NCI-H2196 (cell line): ENCODE measurements around the gene TNRC6B.

ENCODE experiments used
- DNase-seq: peaks from one replicate; lab custom pipeline; 2025; ENCODE audit not compliant: unreplicated experiment; lab: John Stamatoyannopoulos, UW

The TNRC6B gene

DNA sequence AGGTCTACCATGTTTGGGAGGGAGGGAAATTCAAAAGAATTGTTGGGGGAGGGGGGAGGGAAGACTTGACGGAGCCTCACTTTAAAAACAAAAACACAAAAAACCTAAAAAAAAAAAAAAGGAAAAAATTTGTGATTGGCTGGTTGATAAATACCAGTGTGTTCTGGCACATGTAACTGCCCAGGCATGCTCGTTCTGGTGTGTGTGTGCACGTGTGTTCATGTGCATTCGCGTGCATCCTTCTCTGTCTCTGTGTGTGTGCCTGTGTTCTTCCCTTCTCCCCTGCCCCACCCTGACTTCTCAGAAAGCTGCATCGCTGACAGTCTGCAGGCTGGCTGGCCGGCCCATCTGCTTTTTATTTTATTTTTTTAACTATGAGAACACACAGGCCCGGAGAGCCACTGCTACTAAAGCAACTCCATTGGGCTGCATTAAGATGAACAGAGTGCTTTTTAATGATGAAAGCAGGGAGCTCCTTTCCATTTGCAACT lies 146.0 kb downstream of the TNRC6B start:
- DNase-seq = no peak

GRCh38 chr22:40324468-40325305 lies 147.0 kb downstream of the TNRC6B start:
- no peak for DNase-seq

DNA sequence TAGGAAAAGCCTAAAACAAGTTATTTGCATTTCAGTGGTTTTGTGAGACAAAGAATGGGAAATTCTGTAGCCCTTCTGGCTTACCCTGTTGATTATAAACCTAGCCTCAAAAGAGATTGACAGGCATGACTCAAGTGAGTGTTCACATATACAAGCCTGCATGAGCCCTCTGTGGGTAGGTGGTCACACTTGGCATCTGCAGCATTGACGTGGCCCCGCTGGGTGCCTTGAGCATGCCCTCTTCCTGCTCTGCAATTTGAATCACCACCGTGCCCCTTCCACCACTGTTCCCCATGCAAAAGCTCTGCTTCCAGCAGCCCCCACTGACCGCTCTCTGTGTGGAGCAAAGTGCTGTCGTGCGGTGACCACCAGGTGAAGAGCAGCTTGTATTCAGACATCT lies 147.6 kb downstream of the TNRC6B start:
- DNase-seq = no peak

DNA sequence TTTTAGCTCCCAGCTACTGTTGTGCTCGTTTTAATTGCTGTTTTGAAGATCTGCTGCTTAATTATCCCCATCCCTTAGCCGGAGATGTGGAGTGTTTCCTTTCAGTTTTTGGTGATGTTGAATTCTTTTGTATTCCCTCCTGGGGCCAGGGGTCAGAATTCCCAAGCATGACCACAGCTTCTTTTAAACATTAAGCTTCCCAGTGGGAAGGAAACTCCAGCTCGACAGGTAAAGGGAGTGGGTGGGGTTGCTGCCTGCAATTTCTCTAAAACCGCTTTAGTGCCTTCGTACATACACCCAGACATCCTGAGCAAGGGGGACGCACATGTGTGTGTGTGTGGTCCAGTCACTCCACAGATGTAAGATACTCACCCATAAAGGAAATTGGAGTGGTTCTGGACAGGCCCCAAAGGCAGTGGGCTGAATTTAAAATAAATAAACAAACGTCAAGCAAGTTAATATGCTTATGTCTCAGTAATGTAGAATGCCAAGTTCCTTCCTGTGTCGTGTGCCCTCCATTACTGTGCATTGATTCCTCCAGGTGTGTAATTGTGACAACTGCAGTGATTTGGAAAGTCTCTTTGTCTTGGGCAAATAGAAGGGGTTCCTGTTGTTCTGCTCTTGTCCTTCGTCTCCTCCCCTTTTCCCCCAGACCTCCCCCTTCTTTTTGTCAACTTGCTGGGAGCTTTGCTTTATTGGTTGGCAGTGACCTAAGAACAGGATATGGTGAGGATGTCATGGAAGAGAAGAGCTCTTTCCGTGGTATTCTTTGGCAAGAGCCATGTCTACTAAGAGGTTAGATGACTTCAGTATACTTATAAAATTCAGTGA lies 149.4 kb downstream of the TNRC6B start:
- peak; percentile 61 for DNase-seq

DNA sequence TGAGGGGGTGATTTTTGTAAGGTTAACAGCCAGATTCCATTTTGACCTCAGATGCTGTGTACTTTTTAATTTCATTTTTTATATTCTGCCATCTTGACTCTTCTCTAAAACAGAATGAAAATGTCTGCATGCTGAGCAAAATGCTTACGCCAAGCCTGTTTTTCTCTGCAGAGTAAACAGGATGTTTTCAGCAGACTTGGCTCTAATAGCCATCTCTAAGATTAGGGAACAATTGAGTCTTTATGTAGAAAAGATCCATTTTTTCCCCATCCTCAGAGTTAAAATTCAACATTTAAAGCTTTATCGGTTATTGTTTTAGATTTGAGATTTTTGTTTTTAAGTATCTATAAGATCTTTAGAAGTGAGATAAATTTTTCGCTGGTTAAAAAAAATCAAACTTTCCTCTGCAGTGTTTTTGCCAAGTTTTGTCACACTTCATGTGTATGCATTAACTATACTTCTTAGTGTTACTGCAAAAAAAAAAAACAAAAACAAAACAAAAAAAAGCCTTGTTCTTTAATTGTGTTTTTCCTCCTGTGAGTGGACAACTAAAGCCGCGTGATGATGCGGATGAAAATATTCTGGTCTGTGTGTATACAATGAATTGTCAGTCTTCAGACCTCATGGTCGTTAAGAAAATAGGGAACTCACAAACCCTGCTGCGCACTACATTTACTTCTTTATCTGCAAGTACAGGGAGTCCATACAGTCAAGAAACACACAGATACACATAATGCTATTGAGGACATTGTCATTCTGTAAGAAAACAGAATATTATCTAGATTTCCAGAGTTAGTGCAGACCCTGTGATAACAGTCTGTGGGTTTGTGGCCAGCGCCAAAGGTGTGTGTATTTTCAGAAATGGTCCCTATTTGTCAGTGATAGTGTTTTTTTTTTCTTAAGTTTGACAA lies 151.1 kb downstream of the TNRC6B start:
- no peak for DNase-seq

- DNase-seq = no peak
Measured at GRCh38 chr22:40329466-40329865, 151.7 kb downstream of the TNRC6B start.

DNA sequence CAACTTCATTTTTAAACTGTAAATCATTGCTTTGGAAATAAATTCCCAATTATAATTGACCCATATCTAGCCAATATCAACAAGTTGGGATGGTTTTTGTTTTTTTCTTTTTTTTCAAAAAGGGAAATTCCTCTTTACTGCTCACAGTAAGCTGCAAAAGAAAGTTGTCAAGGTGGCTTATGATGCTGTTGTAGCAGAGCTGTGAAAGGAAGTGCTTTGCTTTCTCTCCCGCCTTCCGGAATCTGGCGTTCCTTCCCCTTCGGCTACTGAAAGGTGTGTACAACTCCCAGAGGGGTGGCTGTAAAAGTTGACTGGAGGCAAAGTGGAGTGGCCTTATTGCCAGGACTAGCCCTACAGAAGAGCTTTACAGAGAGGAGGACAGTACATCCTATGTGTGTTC lies 152.4 kb downstream of the TNRC6B start:
- no peak for DNase-seq

DNA sequence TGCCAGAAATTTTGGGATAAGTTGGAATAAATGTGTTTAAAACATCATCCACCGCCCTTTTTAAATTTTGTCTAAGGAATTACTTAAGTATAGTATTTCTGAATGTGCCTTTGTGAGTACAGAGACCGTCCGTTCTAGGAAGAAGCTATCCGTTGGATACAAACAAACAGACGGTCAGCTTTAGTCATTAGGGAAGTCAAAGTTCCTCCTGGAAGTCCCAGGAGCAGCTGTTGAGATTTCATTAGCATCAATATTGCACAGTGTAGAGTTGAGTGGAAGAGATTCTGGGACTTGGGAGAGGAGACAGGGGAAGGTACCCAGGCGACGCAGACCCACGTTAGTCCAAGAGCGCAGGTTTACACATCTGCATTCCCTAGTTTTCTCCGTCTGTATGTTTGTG lies 152.9 kb downstream of the TNRC6B start:
- DNase-seq = no peak

DNA sequence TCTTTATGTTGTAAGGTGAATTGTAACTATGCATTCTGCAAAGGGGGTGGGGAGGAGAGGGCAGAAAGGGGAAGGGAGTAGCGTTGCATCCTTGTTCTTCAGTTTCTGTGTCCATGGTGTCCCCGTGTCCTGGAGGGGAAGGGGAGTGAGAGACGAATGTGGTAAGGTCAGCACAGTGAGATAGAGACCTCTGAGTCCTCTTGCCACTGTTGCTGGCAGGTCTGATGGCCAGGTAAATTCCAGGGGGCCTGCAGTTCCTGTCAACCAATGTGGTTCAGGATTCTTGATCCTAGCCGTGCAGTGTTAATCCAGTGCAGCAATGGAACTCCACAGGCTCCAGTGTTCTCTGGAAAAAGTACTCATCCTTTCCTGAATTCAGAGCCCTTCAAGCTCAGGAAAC lies 154.0 kb downstream of the TNRC6B start:
- no peak for DNase-seq

DNA sequence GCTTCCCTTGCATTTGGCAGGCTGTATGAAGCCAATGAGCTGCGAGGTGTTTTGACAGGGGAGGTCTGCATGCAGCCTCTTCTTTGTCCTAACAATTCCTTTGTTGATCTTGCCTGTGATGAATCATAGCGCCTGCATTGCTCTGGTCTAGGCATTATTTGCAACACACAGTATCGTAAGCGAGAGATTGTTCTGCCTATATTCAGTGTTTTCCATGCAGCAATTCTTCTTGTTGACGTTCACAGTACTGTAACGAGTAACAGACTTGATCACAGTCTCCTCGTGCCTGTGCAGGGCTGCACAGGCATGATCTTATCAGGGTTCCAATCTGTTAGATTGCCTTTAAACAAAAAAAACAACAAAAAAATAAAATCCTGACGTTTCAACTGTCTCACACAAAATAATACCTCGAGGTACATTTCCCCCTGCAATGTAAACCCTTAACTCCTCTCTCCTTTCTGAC lies 154.6 kb downstream of the TNRC6B start:
- no peak for DNase-seq

- no peak for DNase-seq
Measured at GRCh38 chr22:40334060-40334459, 156.3 kb downstream of the TNRC6B start.

GRCh38 chr22:40334899-40335298 lies 157.2 kb downstream of the TNRC6B start:
- no peak for DNase-seq

- no peak for DNase-seq
Measured at GRCh38 chr22:40335358-40335757, 157.6 kb downstream of the TNRC6B start.

GRCh38 chr22:40340044-40340443 lies 162.3 kb downstream of the TNRC6B start:
- DNase-seq = no peak

DNA sequence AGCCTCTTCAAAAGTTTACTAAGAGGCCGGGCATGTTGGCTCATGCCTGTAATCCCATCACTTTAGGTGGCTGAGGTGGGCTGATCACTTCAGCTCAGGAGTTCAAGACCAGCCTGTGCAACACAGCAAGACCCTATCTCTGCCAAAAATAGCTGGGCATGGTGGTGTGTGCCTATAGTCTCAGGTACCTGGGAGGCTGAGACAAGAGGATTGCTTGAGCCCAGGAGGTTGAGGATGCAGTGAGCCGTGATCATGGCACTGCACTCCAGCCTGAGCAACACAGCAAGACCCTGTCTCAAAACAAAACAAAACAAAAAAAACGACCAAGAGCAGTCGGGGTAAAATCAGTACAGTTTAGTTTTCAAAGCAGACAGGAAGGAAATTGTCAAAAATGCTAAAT lies 163.9 kb downstream of the TNRC6B start:
- DNase-seq = no peak

GRCh38 chr22:40342521-40342920 lies 164.8 kb downstream of the TNRC6B start:
- DNase-seq = no peak

- DNase-seq = no peak
Measured at GRCh38 chr22:40345271-40345670, 167.5 kb downstream of the TNRC6B start.

DNA sequence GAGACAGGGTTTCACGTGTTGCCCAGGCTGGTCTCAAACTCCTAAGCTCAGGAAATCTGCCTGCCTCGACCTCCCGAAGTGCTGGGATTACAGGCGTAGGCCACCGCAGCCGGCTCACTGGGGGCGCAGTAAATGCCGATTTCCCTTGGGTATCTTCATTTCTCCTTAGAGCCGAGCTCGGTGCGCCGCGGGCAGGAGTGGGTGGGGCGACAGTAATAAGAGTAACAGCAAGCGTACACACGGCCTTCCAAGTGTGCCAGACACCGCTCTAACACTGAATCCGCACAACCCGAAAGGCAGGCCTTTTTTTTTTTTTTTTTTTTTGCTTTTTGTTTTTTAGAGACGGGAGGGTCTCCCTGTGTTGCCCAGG lies 168.1 kb downstream of the TNRC6B start:
- DNase-seq = peak; percentile 30

- peak; percentile 87 for DNase-seq
Measured at GRCh38 chr22:40346185-40347118, 168.7 kb downstream of the TNRC6B start, which contains the start of gene ADSL. ADSL (plus strand) TSS chr22:40346500; CDS start chr22:40346559, 59 bp downstream.

DNA sequence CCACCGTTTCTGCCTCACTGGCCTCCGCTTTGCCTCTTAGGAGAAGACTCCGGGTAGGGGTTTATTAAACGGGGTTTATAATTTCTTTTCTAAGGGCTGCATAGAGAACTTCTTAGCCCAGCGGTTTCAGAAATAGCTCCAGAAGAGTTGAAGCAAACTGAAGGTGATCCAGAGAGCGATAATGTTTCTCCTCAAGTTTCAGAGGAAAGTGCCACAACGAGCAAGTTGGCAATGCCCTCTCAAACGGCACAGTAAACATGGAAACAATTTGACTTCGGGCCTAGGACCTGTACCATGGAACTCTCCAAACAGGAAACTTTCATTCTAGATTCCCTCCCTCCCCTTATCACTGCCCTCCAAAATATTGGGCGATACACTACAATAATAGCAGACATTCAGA lies 169.6 kb downstream of the TNRC6B start:
- DNase-seq = no peak
